ENCODE data around the gene NPR1. TPM values are rescaled to one million over a fixed set of nuclear protein-coding genes. Genes with fewer than 3 reads are reported as not detected.
A peak's percentile ranks its signal among the peaks of the same experiment; 100 is the strongest.

NPR1 gene
- total RNA-seq, 1 donor, result 1.5 TPM

- no peak for TF ChIP-seq CTCF (IDR thresholded peaks at IDR 0.05; ENCODE audit: insufficient read depth, low read length)
- no peak overlapping the region for H3K4me3 ChIP-seq (ENCODE audit: low read depth, low read length)
- DNase-seq (ENCODE audit: low read depth), result no peak
These were observed 9.0 kb downstream of the NPR1 start for GRCh38 chr1:153687346-153688125.

DNA sequence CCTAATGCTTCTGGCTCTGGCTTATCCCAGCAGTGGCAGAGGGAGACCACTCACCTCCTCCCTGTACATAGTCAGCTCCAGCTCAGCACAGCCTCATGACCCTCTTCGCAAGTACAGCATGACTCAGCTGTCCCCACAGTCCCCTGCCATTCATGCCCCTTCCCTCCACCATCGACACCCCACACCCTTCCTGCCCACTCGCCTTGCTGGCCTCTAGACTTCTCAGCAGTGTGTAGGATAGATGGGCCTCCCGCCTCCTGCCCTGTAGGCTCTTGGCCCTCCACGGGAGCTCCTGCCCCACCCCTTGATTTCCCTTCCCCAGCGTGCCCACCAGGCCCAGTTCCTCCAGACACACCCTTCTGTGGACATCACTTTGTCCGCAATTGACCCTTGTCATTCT is 9.8 kb downstream of the NPR1 start:
- TF ChIP-seq CTCF (IDR thresholded peaks at IDR 0.05; ENCODE audit: insufficient read depth, low read length), result no peak
- no peak for DNase-seq (ENCODE audit: low read depth)
- no peak overlapping the region for H3K4me3 ChIP-seq (ENCODE audit: low read depth, low read length)

DNA sequence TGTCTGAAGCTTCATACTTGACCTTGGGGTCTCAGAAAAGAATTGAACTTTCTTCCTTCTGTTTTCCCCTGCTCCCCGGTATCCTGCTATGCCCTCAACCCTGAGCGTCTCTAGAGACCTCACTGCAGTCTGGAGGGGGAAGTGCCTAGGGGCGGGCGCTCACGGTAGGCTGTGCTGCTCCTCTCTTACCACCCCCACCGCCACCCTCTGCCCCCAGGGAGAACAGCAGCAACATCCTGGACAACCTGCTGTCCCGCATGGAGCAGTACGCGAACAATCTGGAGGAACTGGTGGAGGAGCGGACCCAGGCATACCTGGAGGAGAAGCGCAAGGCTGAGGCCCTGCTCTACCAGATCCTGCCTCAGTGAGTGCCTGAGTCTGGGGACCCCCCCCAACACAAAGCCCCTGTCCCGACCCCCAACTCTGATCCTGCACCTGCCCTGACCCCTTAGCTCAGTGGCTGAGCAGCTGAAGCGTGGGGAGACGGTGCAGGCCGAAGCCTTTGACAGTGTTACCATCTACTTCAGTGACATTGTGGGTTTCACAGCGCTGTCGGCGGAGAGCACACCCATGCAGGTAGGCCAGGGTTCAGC is 10.3 kb downstream of the NPR1 start:
- no peak overlapping the region for H3K4me3 ChIP-seq (ENCODE audit: low read depth, low read length)
- TF ChIP-seq CTCF (IDR thresholded peaks at IDR 0.05; ENCODE audit: insufficient read depth, low read length), result no peak
- no peak for DNase-seq (ENCODE audit: low read depth)

DNA sequence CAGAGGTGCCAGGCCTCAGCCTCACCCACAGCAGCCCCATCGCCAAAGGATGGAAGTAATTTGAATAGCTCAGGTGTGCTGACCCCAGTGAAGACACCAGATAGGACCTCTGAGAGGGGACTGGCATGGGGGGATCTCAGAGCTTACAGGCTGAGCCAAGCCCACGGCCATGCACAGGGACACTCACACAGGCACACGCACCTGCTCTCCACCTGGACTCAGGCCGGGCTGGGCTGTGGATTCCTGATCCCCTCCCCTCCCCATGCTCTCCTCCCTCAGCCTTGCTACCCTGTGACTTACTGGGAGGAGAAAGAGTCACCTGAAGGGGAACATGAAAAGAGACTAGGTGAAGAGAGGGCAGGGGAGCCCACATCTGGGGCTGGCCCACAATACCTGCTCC is 15.0 kb downstream of the NPR1 start:
- H3K4me3 ChIP-seq (ENCODE audit: low read depth, low read length), result no peak overlapping the region
- DNase-seq (ENCODE audit: low read depth), result no peak
- TF ChIP-seq CTCF (IDR thresholded peaks at IDR 0.05; ENCODE audit: insufficient read depth, low read length), result no peak

DNA sequence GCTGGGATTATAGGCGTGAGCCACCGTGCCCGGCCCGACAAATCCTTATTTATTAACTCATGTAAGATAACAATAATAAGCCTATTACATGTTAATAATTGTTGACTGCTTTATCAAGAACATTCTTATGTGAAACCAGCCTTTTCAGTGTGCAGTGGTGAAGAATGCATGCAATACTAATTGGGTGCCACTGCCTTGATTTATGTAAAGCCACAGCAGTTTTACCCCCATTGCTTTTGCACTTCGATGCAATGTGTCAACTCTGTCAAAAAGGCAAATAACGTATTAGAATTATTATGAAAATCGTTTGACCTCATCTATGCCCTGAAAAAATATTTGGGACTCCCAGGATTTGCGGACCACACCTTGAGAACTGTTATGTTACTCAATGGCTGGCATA is 18.3 kb downstream of the NPR1 start:
- DNase-seq (ENCODE audit: low read depth), result no peak
- no peak for TF ChIP-seq CTCF (IDR thresholded peaks at IDR 0.05; ENCODE audit: insufficient read depth, low read length)
- H3K4me3 ChIP-seq (ENCODE audit: low read depth, low read length), result no peak overlapping the region

DNA sequence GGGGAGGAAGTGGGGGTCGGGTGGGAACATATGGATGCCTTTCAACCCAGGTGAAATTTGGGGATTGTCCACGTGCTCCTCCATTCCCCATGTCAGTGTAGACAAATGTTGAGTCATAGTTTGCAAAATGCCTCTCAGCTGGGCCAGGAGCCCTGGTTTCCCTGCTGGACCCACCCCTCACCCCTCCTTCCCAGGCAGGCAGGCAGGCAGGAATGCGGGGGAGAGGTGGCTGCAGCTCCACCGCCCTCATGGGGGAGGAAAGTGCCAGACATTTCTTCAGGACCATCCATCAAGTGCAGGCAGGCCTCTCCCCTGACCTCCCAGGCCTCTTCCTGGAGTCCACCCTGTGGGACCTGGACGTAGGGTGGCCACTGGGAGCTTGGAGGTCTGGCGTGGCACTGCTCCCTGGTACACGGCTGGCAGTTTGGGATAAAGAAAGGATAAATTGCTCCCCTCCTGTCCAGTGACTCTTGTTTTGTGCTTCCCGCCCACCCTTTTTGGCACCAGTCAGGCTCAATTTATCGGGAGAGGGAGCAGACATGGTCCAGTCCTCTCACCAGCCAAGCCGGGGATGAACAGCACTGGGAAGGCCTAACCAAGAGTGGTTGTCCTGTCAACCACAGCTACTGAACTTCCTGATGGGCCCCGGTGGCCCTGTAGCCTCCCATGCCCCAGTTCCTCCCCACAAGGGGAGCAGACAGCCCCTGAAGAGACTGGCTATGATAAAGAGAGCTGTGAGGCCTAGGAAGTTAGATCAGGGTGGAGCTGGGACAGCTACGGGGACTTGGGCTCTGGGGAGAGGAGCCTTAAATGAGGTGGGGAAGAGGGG is 18.9 kb downstream of the NPR1 start:
- no peak for TF ChIP-seq CTCF (IDR thresholded peaks at IDR 0.05; ENCODE audit: insufficient read depth, low read length)
- no peak overlapping the region for H3K4me3 ChIP-seq (ENCODE audit: low read depth, low read length)
- DNase-seq (ENCODE audit: low read depth), result peak; percentile 87
